HG03521 (cell line): Measurements from ENCODE around the gene PCDHGA5.
"Not testable (repeated sequence)": the region's sequence is repeated elsewhere in the genome, so short reads cannot be mapped to it uniquely, and the experiment has no call there.

ENCODE experiments used
- ATAC-seq: cut with Tn5 transposase; IDR thresholded peaks from one replicate; pipeline ENCODE4 v1.9.1; 2021; ENCODE audit warnings: mild to moderate bottlenecking, moderate library complexity; ENCODE audit not compliant: unreplicated experiment

The PCDHGA5 gene

GRCh38 chr5:141412854-141413539, 49.0 kb downstream of the PCDHGA5 start, which contains the start of gene PCDHGA10:
TSS of gene PCDHGA10 (plus strand) at chr5:141412987. CDS start at chr5:141413176, 189 bp downstream.
- ATAC-seq, result peak; percentile 83

- ATAC-seq, result no peak
These were observed 49.6 kb downstream of the PCDHGA5 start for GRCh38 chr5:141413540-141414069.

GRCh38 chr5:141414548-141415274, 50.7 kb downstream of the PCDHGA5 start:
- not testable (repeated sequence) for ATAC-seq

- not testable (repeated sequence) for ATAC-seq
These were observed 51.3 kb downstream of the PCDHGA5 start for GRCh38 chr5:141415275-141415618.
